HG02759 (cell line): ENCODE data around the gene KTN1.

Source experiments
- ATAC-seq: cut with Tn5 transposase; IDR thresholded peaks from one replicate; pipeline ENCODE4 v1.9.1; 2021; ENCODE audit warnings: mild to moderate bottlenecking, moderate library complexity; ENCODE audit not compliant: unreplicated experiment

The KTN1 gene

DNA sequence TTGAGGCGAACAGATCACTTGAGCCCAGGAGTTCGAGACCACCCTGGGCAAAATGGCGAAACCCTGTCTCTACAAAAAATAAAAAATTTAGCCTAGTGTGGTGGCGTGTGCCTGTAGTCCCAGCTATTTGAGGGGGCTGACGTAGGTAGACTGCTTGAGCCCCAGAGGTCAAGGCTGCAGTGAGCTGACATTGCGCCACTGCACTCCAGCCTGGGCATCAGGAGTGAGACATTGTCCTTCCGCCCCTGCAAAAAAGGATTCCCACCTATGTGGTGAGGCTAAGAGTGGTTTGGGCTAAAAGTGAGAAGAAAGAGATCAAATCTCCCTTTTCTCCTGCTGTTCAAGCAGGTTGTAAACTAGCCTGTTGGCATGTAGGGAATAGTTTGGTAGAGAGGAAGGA, 5.0 kb upstream of the KTN1 start:
- no peak for ATAC-seq

DNA sequence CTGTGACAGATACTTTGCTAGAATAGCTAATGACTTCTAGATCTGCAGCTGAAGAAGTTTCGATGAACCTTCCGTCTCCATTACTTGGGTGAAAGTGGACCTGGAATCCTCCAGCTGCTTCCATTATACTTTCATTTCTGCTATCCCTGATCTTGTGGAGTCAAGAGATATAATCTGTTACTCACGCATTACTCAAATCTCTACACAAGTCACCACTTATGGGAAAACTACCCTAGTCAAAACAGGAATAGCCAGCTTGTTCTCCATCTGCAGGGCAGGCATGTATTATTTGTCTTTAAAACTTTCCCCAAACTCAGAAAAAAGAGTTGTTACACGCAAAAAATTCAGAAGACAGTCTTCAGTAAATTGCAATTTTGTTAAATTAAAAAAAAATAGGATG, 2.8 kb upstream of the KTN1 start:
- no peak for ATAC-seq

DNA sequence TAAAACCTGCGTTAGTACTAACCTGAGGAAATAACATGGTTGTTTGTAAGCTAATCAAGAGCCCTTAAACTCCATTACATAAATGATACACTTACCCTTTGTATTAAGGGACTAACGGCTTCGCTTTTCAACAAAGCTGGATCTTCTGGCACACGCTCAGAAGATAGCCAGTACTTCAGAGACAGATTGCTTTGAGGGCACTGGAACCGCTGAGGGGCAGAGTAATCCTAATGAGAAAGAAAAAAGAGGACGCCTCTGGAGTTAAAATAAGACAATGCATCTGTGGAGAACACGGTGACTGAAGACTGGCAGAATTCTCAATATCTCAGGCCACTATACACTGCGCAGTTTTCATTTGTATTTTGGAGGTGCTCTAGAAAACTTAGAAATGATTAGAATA, 1.5 kb upstream of the KTN1 start:
- ATAC-seq = no peak

DNA sequence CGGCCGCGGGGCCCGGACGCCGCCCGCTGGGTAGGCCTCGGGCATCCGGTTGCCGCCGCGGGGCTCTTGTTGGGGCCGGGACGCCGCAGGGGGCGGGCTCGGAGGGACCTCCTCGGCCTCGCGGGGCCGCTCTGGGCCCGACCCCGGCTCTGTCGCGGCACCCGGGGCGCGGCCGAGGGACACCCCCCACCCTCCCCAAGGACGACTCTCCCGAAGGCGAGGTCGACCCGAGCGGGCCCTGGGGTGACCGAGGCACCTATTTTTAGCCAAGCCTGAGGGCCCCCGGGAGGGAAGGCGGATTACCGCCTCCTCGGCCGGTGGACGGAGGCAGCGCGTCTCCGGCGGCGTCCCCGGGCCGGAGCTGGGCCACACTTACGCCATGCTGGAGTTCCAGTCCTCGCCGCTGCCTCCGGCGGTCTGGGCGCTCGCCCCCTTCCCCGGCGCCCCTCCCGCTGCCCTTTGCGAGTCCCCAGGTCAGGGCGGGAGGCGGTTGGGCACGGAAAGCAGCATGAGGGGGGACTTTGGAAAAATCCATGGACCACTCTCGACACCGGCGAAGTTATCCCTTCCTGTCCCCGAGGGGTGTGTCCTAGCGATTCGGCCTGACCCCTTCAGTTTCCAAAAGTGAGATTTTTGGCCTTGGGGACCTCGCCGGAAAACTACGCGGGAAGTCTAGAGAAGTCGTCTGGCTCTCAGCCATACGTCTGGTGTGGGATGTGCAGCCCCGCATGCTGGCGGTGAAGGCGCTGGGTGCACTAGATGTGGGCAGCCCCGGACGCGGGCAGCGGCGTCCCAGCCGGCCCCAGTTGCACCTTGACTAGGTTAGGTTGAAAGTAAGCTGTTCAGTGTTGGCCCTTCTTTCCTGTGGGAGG, 699 bp downstream of the KTN1 start:
- peak; percentile 61 for ATAC-seq

DNA sequence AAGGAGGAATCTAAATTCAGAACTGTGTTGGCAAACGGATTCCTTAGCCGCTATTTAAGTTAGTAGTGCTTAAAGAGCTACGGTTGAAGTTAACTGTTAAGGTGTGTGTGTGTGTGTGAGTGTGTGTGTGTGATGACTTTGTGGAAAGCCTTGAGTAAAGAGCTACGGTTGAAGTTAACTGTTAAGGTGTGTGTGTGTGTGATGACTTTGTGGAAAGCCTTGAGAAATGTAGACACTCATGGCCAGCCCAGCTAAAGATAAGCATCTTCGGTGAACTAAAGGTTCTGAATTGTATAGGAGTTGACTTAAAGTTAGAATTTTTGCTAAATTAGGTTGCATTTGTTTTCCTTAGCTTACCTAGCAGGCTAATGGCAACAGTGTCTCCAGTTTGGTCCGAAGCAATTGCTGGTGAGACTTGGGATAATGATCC, 1.4 kb downstream of the KTN1 start:
- ATAC-seq = no peak

DNA sequence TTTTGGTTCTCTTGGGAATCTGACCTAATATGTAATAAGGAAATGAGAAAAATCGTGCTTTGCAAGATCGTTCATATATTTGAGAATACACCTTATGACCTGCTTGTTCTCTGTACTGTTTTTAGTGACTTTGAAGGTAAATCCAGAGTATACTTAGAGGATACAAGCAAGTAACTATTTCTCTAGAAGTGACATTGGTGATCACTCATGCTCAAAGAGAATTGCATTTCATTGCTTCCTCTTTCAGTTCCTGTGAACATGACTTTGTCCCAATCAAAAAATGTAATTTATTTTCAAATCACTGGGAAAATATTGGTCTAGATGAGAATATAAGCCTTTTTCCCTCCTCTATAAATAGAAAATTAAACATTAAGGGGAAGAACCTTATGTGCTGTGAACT, 2.7 kb downstream of the KTN1 start:
- no peak for ATAC-seq

DNA sequence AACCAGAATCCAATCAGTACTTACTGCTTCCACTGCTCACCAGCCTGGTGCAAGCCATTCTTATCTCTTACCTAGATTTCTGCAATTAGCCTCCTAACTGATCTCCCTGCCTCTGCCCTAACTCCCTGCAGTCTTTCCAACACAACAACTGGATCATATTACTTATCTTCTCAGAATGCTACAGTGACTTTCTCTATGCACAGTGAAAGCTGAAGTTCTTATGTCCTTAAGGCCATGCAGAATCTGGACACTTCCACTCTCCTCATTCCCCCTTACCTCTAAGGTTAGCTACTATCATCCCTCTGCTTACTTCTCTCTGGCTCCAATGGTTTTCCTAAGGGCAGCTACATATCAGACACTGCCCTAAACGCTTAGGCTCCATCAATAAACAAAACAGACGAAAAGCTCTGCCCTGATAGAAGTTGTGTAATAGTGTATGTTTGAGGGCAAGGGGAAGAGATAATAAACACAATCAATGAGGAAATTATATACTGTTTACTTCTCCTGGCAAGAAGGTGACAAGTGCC, 4.0 kb downstream of the KTN1 start:
- no peak for ATAC-seq

DNA sequence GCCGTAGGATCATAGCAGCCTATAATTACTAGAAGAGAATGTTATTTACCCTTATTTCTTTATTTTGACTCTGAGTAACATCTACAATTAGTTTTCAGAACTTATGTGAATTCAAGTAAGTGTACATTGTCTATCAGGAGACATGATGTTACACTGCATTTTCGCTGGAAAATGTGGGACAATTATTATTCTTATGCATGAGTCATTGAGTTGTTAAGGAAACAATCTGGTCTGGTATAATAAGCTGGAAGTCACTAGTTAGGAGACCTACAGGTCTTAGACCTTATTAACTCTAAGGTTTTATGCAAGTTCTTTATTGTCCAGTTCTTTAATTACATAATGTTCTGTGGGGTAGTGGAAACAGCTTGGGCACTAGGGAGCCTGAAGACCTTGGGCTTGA, 5.8 kb downstream of the KTN1 start:
- ATAC-seq = no peak

DNA sequence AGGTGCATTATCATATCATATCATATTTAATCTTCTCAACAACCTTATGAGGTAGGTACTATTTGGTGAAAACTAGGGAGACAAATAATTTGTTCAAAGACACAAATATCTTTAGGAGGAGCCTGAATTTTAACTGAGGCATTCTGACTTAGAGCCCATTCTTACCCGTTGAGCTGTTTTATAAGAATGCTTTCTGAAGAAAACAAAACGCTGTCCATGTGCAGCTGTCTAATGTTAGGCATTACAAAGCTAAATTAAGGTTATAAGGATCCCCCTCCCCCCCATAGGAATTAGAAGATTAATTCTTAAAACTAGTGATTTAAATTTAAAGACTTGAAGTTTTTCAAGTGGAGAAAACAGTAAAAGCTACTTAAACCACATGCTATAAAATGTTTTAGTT, 6.4 kb downstream of the KTN1 start:
- no peak for ATAC-seq

DNA sequence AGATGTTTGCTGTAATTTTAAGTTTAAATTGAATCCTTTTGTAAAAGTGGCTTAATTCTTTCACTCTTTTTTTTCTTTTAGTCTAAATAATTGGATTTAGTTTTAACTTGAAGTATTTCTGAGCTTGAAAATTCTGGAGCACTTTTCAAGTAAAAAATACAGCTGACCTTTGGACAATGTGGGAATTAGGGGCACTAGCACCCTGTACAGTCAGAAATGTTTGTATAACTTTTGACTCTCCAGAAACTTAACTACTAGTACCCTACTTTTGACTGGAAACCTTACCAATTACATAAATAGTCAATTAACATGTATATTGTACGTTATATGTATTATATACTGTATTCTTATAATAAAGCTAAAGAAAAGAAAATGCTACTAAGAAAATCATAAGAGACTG, 7.8 kb downstream of the KTN1 start:
- no peak for ATAC-seq

DNA sequence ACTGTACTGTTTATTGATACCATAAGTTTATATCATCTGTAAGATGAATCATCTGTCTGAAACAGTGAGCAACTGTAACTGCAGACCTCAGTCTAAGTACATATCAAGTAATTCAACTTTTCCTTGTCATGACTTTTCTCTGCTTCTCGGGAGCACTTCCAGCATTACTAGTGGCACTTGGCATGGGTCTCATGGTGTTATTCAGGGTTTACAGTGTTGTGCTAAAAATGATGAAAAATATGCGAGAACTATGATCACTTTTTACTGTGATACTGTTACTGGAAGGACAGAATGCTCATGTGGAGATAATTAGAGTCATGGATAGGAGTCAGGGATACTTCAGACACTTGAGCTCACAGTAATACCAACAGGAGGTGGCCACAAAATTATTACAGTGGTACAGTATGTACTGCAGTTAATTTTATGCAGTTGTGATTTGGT, 8.3 kb downstream of the KTN1 start:
- no peak for ATAC-seq

DNA sequence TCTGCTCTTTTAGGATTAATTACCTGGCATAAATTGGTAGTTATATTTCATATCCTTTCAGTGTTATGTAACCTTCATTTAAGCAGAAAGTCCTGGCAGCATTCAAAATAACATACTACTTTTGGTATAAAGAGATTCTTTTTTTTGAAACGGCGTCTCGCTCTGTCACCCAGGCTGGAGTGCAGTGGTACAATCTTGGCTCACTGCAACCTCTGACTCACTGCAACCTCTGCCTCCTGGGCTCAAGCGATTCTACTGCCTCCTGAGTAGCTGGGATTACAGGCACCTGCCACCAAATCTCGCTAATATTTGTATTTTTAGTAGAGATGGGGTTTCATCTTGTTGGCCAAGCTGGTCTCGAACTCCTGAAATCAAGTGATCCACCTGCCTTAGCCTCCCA, 9.2 kb downstream of the KTN1 start:
- ATAC-seq = no peak

DNA sequence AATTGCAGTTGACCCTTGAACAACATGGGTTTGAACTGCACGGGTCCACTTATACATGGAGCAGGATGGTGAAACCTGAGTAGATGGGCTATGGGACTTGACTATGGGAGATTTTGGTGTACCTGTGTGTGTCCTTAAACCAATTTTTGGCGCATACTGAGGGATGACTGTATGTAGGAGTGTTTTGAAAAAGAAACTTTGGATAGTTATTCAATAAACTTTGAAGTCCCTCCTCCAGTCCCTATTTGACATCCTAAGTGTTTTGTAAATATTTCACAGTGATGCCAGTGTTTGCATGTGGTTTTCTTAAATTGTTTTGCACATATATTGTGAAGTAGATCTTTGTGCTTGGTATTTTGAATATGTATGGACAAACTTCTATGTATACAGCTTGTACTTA, 12.4 kb downstream of the KTN1 start:
- ATAC-seq = no peak

DNA sequence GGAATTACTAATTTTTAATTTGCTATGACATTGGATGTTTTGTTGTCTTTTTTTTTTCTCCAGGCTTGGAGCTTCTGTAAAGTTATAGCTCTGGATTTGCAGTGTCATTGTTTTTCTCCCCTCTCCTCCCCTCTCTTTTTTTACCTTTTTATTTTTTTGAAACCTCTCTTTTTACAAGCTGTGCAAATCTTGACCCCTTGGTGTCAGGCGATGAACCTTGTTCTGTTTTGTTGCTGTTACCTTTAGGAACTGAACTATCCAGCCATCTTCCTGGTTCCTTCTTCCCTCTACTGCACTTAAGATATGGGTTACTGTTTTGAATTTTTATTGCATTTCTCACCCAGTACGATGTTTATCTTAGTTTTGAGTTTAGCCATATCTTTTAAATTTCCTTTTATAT, 13.7 kb downstream of the KTN1 start:
- no peak for ATAC-seq

DNA sequence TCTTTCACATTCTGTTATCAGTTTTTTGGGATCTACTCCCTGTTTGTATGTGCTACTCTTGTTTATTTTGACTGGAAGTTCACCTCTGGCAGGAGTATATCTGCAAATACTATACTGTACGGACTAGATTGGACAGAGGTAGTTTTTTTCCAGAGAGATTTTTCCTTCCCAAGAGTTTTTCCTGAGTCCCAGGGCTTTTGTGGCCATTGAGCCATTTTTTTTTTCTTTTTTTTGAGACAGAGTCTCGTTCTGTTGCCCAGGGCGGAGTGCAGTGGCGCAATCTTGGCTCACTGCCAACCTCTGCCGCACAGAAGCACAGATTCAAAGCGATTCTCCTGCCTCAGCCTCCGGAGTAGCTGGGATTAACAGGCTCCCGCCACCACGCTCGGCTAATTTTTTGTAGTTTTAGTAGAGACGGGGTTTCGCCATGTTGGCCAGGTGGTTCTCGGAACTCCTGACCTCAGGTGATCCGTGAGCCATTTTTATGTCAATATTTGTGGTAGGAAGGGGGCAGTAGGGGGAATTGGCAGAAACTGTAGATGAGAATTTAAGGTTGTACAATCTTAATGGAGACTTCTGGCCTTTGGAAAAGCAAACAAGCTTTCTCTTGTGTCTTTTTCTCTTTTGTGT, 19.4 kb downstream of the KTN1 start:
- ATAC-seq = no peak

DNA sequence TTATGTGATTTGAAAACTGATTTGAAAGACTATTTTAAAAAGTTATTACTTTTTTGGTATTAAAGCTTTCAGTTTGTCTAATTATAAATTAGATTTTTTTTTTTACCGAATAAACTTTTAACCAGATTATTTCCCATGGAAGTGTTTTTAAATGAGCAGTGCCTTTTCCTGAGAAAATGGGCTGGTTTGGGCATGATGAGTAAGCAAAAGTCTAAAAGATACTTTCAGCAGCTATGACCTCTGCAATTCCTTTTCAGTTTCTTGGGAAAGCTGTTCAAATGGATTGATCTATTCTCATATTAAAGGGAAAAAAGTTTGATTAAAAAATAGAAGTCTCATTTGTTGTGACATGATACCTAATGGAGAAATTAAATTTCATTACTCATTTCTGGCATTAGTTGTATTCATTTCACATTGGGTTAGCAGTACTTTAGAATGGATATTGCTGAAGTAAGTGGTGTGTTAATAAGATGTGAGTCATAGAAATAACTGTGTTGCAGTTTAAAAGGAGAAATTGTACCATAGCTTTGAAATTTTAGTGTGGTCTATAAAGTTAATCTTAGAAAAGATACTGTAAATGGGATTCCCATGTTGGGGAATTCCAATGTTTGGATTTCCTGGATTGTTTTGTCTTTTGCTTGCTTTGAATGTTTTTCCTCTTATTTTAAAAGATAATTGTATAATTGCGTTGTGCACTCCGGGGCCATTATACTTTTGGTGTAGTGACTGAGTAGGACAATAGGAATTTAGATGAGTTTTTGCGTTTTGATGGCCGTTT, 21.0 kb downstream of the KTN1 start:
- ATAC-seq = no peak

DNA sequence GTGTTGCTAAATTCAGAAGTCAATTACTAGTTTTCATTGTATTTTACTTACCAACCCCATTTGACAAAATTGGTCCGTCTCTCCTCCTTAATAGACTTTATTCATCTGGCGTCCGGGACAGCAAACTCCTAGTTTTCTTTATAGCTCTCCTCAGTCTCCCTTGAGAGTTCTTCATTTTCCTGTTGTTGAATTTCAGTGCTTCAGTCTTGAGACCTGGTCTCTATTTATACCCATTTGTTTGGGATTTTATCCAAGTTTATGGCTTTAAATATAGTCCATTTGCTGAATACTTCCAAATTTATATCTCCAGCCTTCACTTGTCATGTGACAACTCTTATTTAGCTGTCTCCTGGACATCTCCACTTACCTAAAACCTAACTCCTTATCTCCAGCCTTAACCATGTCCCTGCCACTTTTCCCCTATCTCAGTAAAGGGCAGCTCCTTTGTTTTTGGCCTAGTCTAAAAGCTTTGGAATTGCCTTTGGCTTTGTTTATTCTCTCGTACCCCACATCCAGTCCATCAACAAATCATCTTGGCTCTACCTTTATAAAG, 23.5 kb downstream of the KTN1 start:
- ATAC-seq = no peak

DNA sequence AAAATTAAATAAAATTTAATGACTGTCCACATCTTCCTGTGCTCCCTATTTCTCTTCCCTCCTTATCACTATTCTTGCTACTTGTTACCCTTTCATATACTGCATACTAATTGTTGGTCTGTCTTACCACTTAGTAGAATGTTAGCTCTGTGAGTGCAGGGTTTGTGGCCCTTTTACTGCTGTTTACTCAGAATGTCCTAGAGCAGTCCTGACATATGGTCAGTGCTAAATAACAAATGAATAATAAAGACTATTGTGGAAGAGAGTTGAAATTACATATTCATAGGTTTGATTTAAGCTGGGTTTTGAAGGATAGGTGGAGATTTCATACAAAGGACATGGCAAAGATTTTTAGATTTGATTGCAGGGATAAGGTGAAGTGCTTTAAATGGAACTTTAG, 24.5 kb downstream of the KTN1 start:
- no peak for ATAC-seq

DNA sequence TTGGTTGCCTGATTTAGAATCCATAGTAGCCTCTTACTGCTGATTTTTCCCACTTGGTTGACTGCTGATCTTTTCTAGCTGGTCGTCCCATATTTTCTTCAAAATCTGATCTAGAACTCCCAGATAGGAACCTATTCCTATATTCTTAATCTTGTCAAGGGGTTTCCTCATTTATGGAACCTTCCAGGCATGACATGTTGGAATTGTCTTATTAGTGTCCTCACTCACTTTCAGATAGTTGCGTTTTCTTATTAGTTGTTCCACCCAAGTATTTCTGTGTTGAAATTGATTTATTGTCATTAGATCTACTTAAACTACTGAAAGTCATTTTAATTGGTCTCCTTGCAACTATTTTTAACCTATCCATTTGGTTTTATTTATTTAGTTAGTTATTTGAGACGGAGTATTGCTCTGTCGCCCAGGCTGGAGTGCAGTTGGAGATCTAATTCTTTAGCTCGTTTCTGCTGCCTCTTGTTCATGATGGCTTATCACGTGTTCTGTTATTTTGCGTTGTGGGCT, 25.0 kb downstream of the KTN1 start:
- no peak for ATAC-seq

DNA sequence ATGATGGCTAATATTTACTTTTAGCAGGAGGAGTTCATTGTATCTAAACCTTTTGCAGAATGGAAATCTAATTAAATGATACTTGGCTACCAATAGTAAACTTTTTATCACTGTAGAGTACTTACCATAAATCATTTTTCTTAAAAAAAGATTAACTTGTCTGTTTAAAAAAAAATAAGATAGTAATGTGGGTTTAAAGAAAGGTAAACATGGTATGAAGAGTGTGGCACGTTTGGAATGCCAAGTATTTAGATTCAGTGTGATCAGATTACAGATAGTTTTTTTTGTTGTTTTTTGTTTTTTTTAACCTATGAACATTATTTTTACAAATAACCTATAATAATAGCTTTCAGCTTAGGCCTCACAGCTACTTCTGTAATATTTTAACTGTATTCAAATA, 25.8 kb downstream of the KTN1 start:
- ATAC-seq = no peak

DNA sequence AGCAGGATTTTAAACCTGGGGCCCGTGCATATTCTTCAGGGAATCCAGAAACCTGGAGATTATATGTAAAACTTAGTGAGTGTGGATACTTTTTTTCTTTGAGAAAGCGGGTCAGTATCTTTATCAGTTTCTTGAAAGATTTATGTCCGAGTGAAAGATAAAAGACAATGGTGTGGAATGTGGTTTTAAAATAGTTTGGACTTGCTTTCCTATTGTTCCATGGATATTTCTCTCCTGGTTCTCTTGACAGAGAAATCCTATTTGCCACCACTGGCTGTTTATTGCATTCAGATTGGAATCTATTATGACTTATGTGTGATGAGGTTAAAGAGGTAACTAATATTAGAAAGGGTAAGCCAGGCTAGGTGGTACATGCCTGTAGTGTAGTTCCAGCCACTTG, 27.4 kb downstream of the KTN1 start:
- ATAC-seq = no peak
